Glomerular visceral epithelial cell (primary cell): ENCODE measurements around the gene CACNA1C.

Experiments used
- DNase-seq: peaks from one replicate; pipeline ENCODE4 v3.0.0-alpha.2; 2016; ENCODE audit errors: extremely low spot score

Gene CACNA1C

GRCh38 chr12:2583642-2584401 lies 531.0 kb downstream of the CACNA1C start:
- DNase-seq = no peak

- no peak for DNase-seq
These were observed 533.6 kb downstream of the CACNA1C start for GRCh38 chr12:2586156-2587038.

GRCh38 chr12:2588345-2588744 lies 535.6 kb downstream of the CACNA1C start:
- DNase-seq = no peak

- no peak for DNase-seq
These were observed 536.6 kb downstream of the CACNA1C start for GRCh38 chr12:2589381-2589780.

- DNase-seq = no peak
These were observed 540.3 kb downstream of the CACNA1C start for GRCh38 chr12:2593045-2593444.

GRCh38 chr12:2596441-2596840 lies 543.7 kb downstream of the CACNA1C start:
- DNase-seq = no peak

- no peak for DNase-seq
These were observed 552.5 kb downstream of the CACNA1C start for GRCh38 chr12:2605301-2605700.

- DNase-seq = no peak
These were observed 553.6 kb downstream of the CACNA1C start for GRCh38 chr12:2606186-2606910.

- no peak for DNase-seq
These were observed 555.3 kb downstream of the CACNA1C start for GRCh38 chr12:2607881-2608607.

GRCh38 chr12:2608608-2608945 lies 555.8 kb downstream of the CACNA1C start:
- DNase-seq = no peak

GRCh38 chr12:2609020-2609419 lies 556.2 kb downstream of the CACNA1C start:
- DNase-seq = no peak

- DNase-seq = no peak
These were observed 557.6 kb downstream of the CACNA1C start for GRCh38 chr12:2610358-2610757.

GRCh38 chr12:2613326-2614073 lies 560.7 kb downstream of the CACNA1C start:
- peak; percentile 84 for DNase-seq

- no peak for DNase-seq
These were observed 561.6 kb downstream of the CACNA1C start for GRCh38 chr12:2614341-2614740.

GRCh38 chr12:2615665-2616402 lies 563.0 kb downstream of the CACNA1C start:
- no peak for DNase-seq

- no peak for DNase-seq
These were observed 564.0 kb downstream of the CACNA1C start for GRCh38 chr12:2616763-2617162.

GRCh38 chr12:2617365-2617764 lies 564.6 kb downstream of the CACNA1C start:
- no peak for DNase-seq

GRCh38 chr12:2618291-2618995 lies 565.7 kb downstream of the CACNA1C start:
- DNase-seq = no peak

- no peak for DNase-seq
These were observed 566.3 kb downstream of the CACNA1C start for GRCh38 chr12:2619136-2619535.

GRCh38 chr12:2622460-2622859 lies 569.7 kb downstream of the CACNA1C start:
- DNase-seq = no peak
